K562 (cell line): Measurements from ENCODE around the gene HCCS. TPM values are rescaled to one million over a fixed set of nuclear protein-coding genes. Genes with fewer than 3 reads are reported as not detected.

Experiments
- ATAC-seq: fragments of 200-7000 bp; cut with Tn5 transposase; 3 replicates; pipeline ENCODE4 v1.9.1; 2020; ENCODE audit warnings: moderate library complexity
- BruUV-seq: library from RNA; stranded (reverse); fragments of 400-500 nt; replicated peaks from 2 replicates; lab custom pipeline; 2021; lab: Mats Ljungman, UMichigan
- CTCF ChIA-PET: fragments of 300-600 bp; formaldehyde crosslinking; extraction: SDS; loops from one replicate; lab custom pipeline; 2021; ENCODE audit warnings: low intra/inter-chr PET ratio; lab: Yijun Ruan, JAX
- POLR2A ChIA-PET: fragments of 300-600, 350-650 bp; sonication (Branson Sonifier 250); formaldehyde crosslinking; extraction: SDS; loops from one replicate; lab custom pipeline; 2021; ENCODE audit warnings: antibody characterized with exemption, inconsistent platforms; lab: Yijun Ruan, JAX
- DNase-seq, 4 experiments: peaks; one replicate each; pipeline versions ENCODE4 v3.0.0 to v3.0.0-alpha.2; 2011 to 2018; ENCODE audit warnings: low spot score in 3 of 4, mixed read lengths in 3 of 4; ENCODE audit errors: extremely low read depth in 1 of 4
- FAIRE-seq: peaks from 2 replicates; lab custom pipeline; 2011; peaks lifted over from hg19 to GRCh38; lab: Jason Lieb, UNC
- H2AFZ ChIP-seq: 2 replicates; pipeline ENCODE4 v1.6.0; 2011; ENCODE audit warnings: low read depth, low read length, control low read depth, inconsistent platforms
- H3K27ac ChIP-seq: fragments of 200-600 bp; 3 replicates; pipeline ENCODE4 v1.8.0; 2011; ENCODE audit warnings: low read depth, mild to moderate bottlenecking, control low read depth, inconsistent platforms, low read length, moderate library complexity, mixed read lengths; ENCODE audit errors: extremely low read depth
- H3K27me3 ChIP-seq, 2 experiments: fragments of 300-600 bp in 1 of 2; 2 replicates in 1 of 2; 3 replicates in 1 of 2; pipeline versions ENCODE4 v1.6.0 to v1.8.0; 2011; ENCODE audit warnings: inconsistent platforms in 2 of 2, low read length in 2 of 2, mild to moderate bottlenecking in 1 of 2, mixed read lengths in 1 of 2, moderate library complexity in 1 of 2; ENCODE audit not compliant: control insufficient read depth in 2 of 2, insufficient read depth in 2 of 2
- H3K36me3 ChIP-seq: fragments of 300-600 bp; 3 replicates; pipeline ENCODE4 v1.8.0; 2011; ENCODE audit warnings: mild to moderate bottlenecking, low read length, inconsistent platforms; ENCODE audit not compliant: control insufficient read depth, insufficient read depth
- H3K4me1 ChIP-seq, 2 experiments: fragments of 200-600 bp in 1 of 2; replicated peaks in 1 of 2; 2 replicates in 1 of 2; 3 replicates in 1 of 2; pipeline versions ENCODE4 v1.5.1 to v1.8.0; 2011; ENCODE audit warnings: inconsistent platforms in 2 of 2, low read length in 2 of 2, mild to moderate bottlenecking in 1 of 2, mixed read lengths in 1 of 2, moderate library complexity in 1 of 2; ENCODE audit not compliant: control insufficient read depth in 2 of 2, insufficient read depth in 2 of 2
- H3K4me2 ChIP-seq: 2 replicates; pipeline ENCODE4 v1.6.1; 2011; ENCODE audit warnings: low read length, control low read depth, inconsistent platforms, mixed read lengths; ENCODE audit not compliant: insufficient read depth
- H3K4me3 ChIP-seq: fragments of 200-600 bp; sonication (generic), shearing (Covaris generic); 2 replicates; pipeline ENCODE4 v1.5.1; 2016; ENCODE audit warnings: control low read depth, inconsistent platforms
- H3K79me2 ChIP-seq: fragments of 200-600 bp; 3 replicates; pipeline ENCODE4 v1.8.0; 2011; ENCODE audit warnings: low read length, inconsistent platforms; ENCODE audit not compliant: control insufficient read depth, insufficient read depth
- H3K9ac ChIP-seq, 2 experiments: 2 replicates each; pipeline versions ENCODE4 v1.6.0 to v1.6.1; 2011; ENCODE audit warnings: low read depth in 2 of 2, low read length in 2 of 2, control low read depth in 1 of 2, inconsistent platforms in 1 of 2, mild to moderate bottlenecking in 1 of 2, mixed read lengths in 1 of 2; ENCODE audit not compliant: insufficient read depth in 1 of 2
- H3K9me1 ChIP-seq: one replicate; pipeline ENCODE4 v1.6.0; 2011; ENCODE audit warnings: inconsistent platforms, mild to moderate bottlenecking, low read length, moderate library complexity; ENCODE audit not compliant: control insufficient read depth, insufficient read depth
- H3K9me3 ChIP-seq: replicated peaks from 2 replicates; pipeline ENCODE4 v1.5.1; 2011; ENCODE audit warnings: low read depth, low read length, inconsistent platforms; ENCODE audit not compliant: control insufficient read depth, insufficient read depth
- H4K20me1 ChIP-seq: replicated peaks from 2 replicates; pipeline ENCODE4 v1.6.1; 2011; ENCODE audit warnings: low read length, inconsistent platforms, mixed read lengths; ENCODE audit not compliant: control insufficient read depth, insufficient read depth
- CREBBP ChIP-seq: IDR thresholded peaks from one replicate; pipeline ENCODE4 v1.6.1; 2012; ENCODE audit warnings: low read depth, mild to moderate bottlenecking, control low read depth, inconsistent platforms, low read length
- HDAC2 ChIP-seq: fragments of 450-650 bp; IDR thresholded peaks from 2 replicates; pipeline ENCODE4 v1.6.1; 2016; ENCODE audit warnings: mild to moderate bottlenecking
- HINFP ChIP-seq: fragments of 450-650 bp; conservative IDR thresholded peaks from 2 replicates; pipeline ENCODE4 v1.6.1; 2016; ENCODE audit warnings: missing genetic modification characterization, low read depth, mild to moderate bottlenecking, control low read depth, missing compliant biosample characterization
- HOMEZ ChIP-seq: fragments of 250-450 bp; sonication (Bioruptor Pico); IDR thresholded peaks from 2 replicates; pipeline ENCODE4 v1.4.0; 2020; ENCODE audit warnings: mild to moderate bottlenecking, moderate library complexity
- MED1 ChIP-seq: sonication (generic); formaldehyde crosslinking; IDR thresholded peaks from 2 replicates; pipeline ENCODE4 v1.8.1; 2023; ENCODE audit warnings: missing genetic modification reagents, borderline replicate concordance
- NFYB ChIP-seq: IDR thresholded peaks from 2 replicates; pipeline ENCODE4 v1.6.1; 2011; ENCODE audit warnings: mild to moderate bottlenecking, moderate library complexity; ENCODE audit not compliant: insufficient read length; ENCODE audit errors: extremely low read depth
- PHB2 ChIP-seq: fragments of 450-650 bp; IDR thresholded peaks from 2 replicates; pipeline ENCODE4 v1.6.1; 2017; ENCODE audit warnings: low read depth
- RBM34 ChIP-seq: fragments of 200-400 bp; formaldehyde crosslinking; IDR thresholded peaks from 2 replicates; pipeline ENCODE4 v1.6.1; 2018; ENCODE audit warnings: low read length, borderline replicate concordance; ENCODE audit not compliant: insufficient read depth
- RUNX1 ChIP-seq: sonication (generic); IDR thresholded peaks from 2 replicates; pipeline ENCODE4 v1.6.1; 2016; ENCODE audit warnings: antibody characterized with exemption, low read depth
- SNRNP70 ChIP-seq: fragments of 200-400 bp; formaldehyde crosslinking; optimal IDR thresholded peaks from 2 replicates; pipeline ENCODE3; 2017; ENCODE audit warnings: low read depth, low read length
- STAT6 ChIP-seq: sonication (generic); formaldehyde crosslinking; IDR thresholded peaks from 2 replicates; pipeline ENCODE4 v1.8.1; 2023; ENCODE audit warnings: mild to moderate bottlenecking, missing genetic modification reagents
- TCF7L2 ChIP-seq: fragments of 150-350 bp; IDR thresholded peaks from 2 replicates; pipeline ENCODE4 v1.6.1; 2016; ENCODE audit warnings: low read depth, mild to moderate bottlenecking, low read length, moderate library complexity
- TEAD4 ChIP-seq, 2 experiments: sonication (generic) in 1 of 2; formaldehyde crosslinking in 1 of 2; IDR thresholded peaks; 2 replicates each; pipeline versions ENCODE4 v1.6.1 to v1.8.0; 2012 to 2022; ENCODE audit warnings: borderline replicate concordance in 1 of 2, inconsistent platforms in 1 of 2, low read length in 1 of 2, mild to moderate bottlenecking in 1 of 2, missing genetic modification reagents in 1 of 2
- ZBTB1 ChIP-seq: sonication (generic); formaldehyde crosslinking; IDR thresholded peaks from 2 replicates; pipeline ENCODE4 v1.8.1; 2023; ENCODE audit warnings: missing genetic modification reagents, low read depth, mild to moderate bottlenecking, borderline replicate concordance
- ZNF274 ChIP-seq: IDR thresholded peaks from 2 replicates; pipeline ENCODE4 v1.6.1; 2011; ENCODE audit warnings: low read depth, mild to moderate bottlenecking, low read length, moderate library complexity, borderline replicate concordance
- WGBS: fragments of 100-300 bp; shearing (Covaris generic); methylation state at CpG from one replicate; pipeline ENCODE4 v1.1.6; 2016; ENCODE audit warnings: low coverage, mixed read lengths; ENCODE audit not compliant: insufficient coverage; ENCODE audit errors: missing lambda C conversion rate; 5-methylcytosine and 5-hydroxymethylcytosine counted together
- in situ Hi-C: fragments of 300-500 bp; cut with MboI; formaldehyde crosslinking; loops from 4 replicates; pipeline ENCODE4 v1.15.0; 2018; ENCODE audit warnings: inconsistent platforms, mixed read lengths
- intact Hi-C: fragments of 100-400 bp; cut with micrococcal nuclease; formaldehyde crosslinking; loops from 2 replicates; pipeline ENCODE4 v1.14.2; 2022
- polyA plus RNA-seq, 8 experiments: library from polyadenylated mRNA; depleted of rRNA in 4 of 8; stranded (reverse) in 5 of 8; unstranded in 3 of 8; fragments of >200 nt; fragmentation: Nextera tagmentation in 2 of 8; fragmentation: Illumina TruSeq in 1 of 8; extraction: Ambion mirVana in 2 of 8; extraction: Trizol in 1 of 8; gene quantifications; 2 replicates each; pipeline versions ENCODE4 v1.2.1 to v1.2.3, GENCODE V29; 2011 to 2014; ENCODE audit warnings: inconsistent platforms in 1 of 8, missing spikeins in 1 of 8
- total RNA-seq, 7 experiments: library from RNA; depleted of rRNA in 6 of 7; stranded (reverse); fragments of >200 nt in 6 of 7; fragmentation: Illumina TruSeq in 2 of 7; extraction: Trizol in 2 of 7; gene quantifications; 2 replicates each; pipeline versions ENCODE4 v1.2.1 to v1.2.3, GENCODE V29; 2011 to 2021; ENCODE audit warnings: low replicate concordance in 1 of 7

HCCS gene
- total and polyA plus RNA-seq, 9 of the 15 experiments (the other 6 are each of a cell fraction or from before 2014, with no cell fraction given), result 22.9 to 81.5 (median 66.9) TPM

GRCh38 chrX:11146411-11146810, 35.3 kb downstream of the HCCS start (continued):
- no peak for TF ChIP-seq STAT6 (CRISPR knock-in tag)
- no peak for TF ChIP-seq HINFP
- no peak for TF ChIP-seq ZNF274

- H3K36me3 ChIP-seq, result peaks cover 48% of the 10 kb centered on the region
- no peak overlapping the region for H3K4me3 ChIP-seq
- H4K20me1 ChIP-seq, result no peaks in the 10 kb centered on the region
- H2AFZ ChIP-seq, result no peak overlapping the region
- H3K9me1 ChIP-seq, result no peaks in the 10 kb centered on the region
- no TSS peak for BruUV-seq
- FAIRE-seq (no peak), DNase-seq (no peak), ATAC-seq (no peak)
- POLR2A ChIA-PET, result interaction anchor here (0.7 kb wide), 1 partner anchor 30 kb away, joined by 3 read pairs; no protein-coding TSS in a partner anchor
- 80% methylated on average over 7 of the region's 7 CpGs for WGBS
- in situ Hi-C loops (loop anchor here (5.0 kb wide), 3 partner anchors 219 to 624 kb away; no protein-coding TSS in a partner anchor), intact Hi-C loops (no loop called here)
- CTCF ChIA-PET, result no interaction called here
- no peak overlapping the region for H3K9ac ChIP-seq
- no peaks in the 10 kb centered on the region; a peak in 3 of 5 replicates for H3K4me1 ChIP-seq
- no peak overlapping the region for H3K27ac ChIP-seq
- no peaks in the 10 kb centered on the region for H3K27me3 ChIP-seq
- no peaks in the 10 kb centered on the region for H3K79me2 ChIP-seq
- H3K9me3 ChIP-seq, result no peaks in the 10 kb centered on the region
- no peak overlapping the region for H3K4me2 ChIP-seq
- TF ChIP-seq TEAD4 (IDR thresholded peaks at IDR 0.05; ENCODE audit: low read length), result no peak
- TF ChIP-seq TEAD4 (CRISPR knock-in tag; IDR thresholded peaks at IDR 0.05; ENCODE audit: borderline replicate concordance), result no peak
- TF ChIP-seq RUNX1, result no peak
- TF ChIP-seq TCF7L2, result no peak
- no peak for TF ChIP-seq PHB2
- no peak for TF ChIP-seq HDAC2
- TF ChIP-seq HOMEZ (CRISPR knock-in tag), result no peak
- TF ChIP-seq SNRNP70, result no peak
- no peak for TF ChIP-seq ZBTB1 (CRISPR knock-in tag)
- TF ChIP-seq NFYB, result no peak
- no peak for TF ChIP-seq CREBBP
- TF ChIP-seq MED1 (CRISPR knock-in tag), result no peak
- TF ChIP-seq RBM34, result no peak
Measured at GRCh38 chrX:11148401-11148800, 37.3 kb downstream of the HCCS start.
